ENCODE data around the gene HHATL. TPM values are rescaled to one million over a fixed set of nuclear protein-coding genes. Genes with fewer than 3 reads are reported as not detected.

HHATL gene
- total RNA-seq, 2 donors from 2014 or later, result not detected

- no peak overlapping the region for H3K4me3 Mint-ChIP-seq
- H3K9me3 ChIP-seq (ENCODE audit: control insufficient read depth, low read length, poor library complexity, severe bottlenecking), result no peaks in the 10 kb centered on the region
- peaks cover 8% of the 10 kb centered on the region for H3K4me1 Mint-ChIP-seq
- H3K27me3 Mint-ChIP-seq, result no peaks in the 10 kb centered on the region
- ATAC-seq, result no peak
- H3K27ac Mint-ChIP-seq, result no peak overlapping the region
- H3K36me3 Mint-ChIP-seq (ENCODE audit: low read depth), result no peaks in the 10 kb centered on the region
- DNase-seq, result no peak
Observed at GRCh38 chr3:42742259-42742658, 39.7 kb upstream of the HHATL start.

- DNase-seq, result no peak
Observed at GRCh38 chr3:42741796-42742195, 39.2 kb upstream of the HHATL start.

GRCh38 chr3:42739401-42740158 lies 37.0 kb upstream of the HHATL start:
- ATAC-seq, result no peak
- Mint-ChIP-seq H3K4me3 (no peak overlapping the region), H3K4me1 (peaks cover 4% of the 10 kb centered on the region), H3K36me3 (ENCODE audit: low read depth) (no peaks in the 10 kb centered on the region), H3K27ac (peak overlapping the region; percentile 37), H3K27me3 (no peaks in the 10 kb centered on the region)
- no peak for DNase-seq
- no peaks in the 10 kb centered on the region for H3K9me3 ChIP-seq (ENCODE audit: control insufficient read depth, low read length, poor library complexity, severe bottlenecking)

More at GRCh38 chr3:42741796-42742195, 39.2 kb upstream of the HHATL start:
- no peaks in the 10 kb centered on the region for H3K9me3 ChIP-seq (ENCODE audit: control insufficient read depth, low read length, poor library complexity, severe bottlenecking)
- Mint-ChIP-seq H3K4me1 (peaks cover 5% of the 10 kb centered on the region), H3K4me3 (no peak overlapping the region), H3K27me3 (no peaks in the 10 kb centered on the region), H3K27ac (no peak overlapping the region), H3K36me3 (ENCODE audit: low read depth) (no peaks in the 10 kb centered on the region)
- ATAC-seq, result no peak

GRCh38 chr3:42736531-42736930 lies 33.9 kb upstream of the HHATL start:
- DNase-seq (no peak), ATAC-seq (no peak)
- no peaks in the 10 kb centered on the region for H3K27me3 Mint-ChIP-seq
- no peaks in the 10 kb centered on the region for H3K36me3 Mint-ChIP-seq (ENCODE audit: low read depth)
- H3K9me3 ChIP-seq (ENCODE audit: control insufficient read depth, low read length, poor library complexity, severe bottlenecking), result no peaks in the 10 kb centered on the region
- no peak overlapping the region for H3K4me3 Mint-ChIP-seq
- H3K4me1 Mint-ChIP-seq, result peaks cover 2% of the 10 kb centered on the region
- H3K27ac Mint-ChIP-seq, result no peak overlapping the region

- H3K27me3 Mint-ChIP-seq, result no peaks in the 10 kb centered on the region
- H3K4me1 Mint-ChIP-seq, result peaks cover 2% of the 10 kb centered on the region
- no peak overlapping the region for H3K4me3 Mint-ChIP-seq
- no peaks in the 10 kb centered on the region for H3K36me3 Mint-ChIP-seq (ENCODE audit: low read depth)
- no peaks in the 10 kb centered on the region for H3K9me3 ChIP-seq (ENCODE audit: control insufficient read depth, low read length, poor library complexity, severe bottlenecking)
- no peak for ATAC-seq
- no peak for DNase-seq
- H3K27ac Mint-ChIP-seq, result no peak overlapping the region
Observed at GRCh38 chr3:42736081-42736480, 33.5 kb upstream of the HHATL start.

- Mint-ChIP-seq H3K27me3 (no peaks in the 10 kb centered on the region), H3K4me3 (no peak overlapping the region), H3K4me1 (peaks cover 2% of the 10 kb centered on the region), H3K27ac (no peak overlapping the region), H3K36me3 (ENCODE audit: low read depth) (no peaks in the 10 kb centered on the region)
- DNase-seq (no peak), ATAC-seq (no peak)
- no peaks in the 10 kb centered on the region for H3K9me3 ChIP-seq (ENCODE audit: control insufficient read depth, low read length, poor library complexity, severe bottlenecking)
Observed at GRCh38 chr3:42735615-42736014, 33.0 kb upstream of the HHATL start.

GRCh38 chr3:42735019-42735418 lies 32.4 kb upstream of the HHATL start:
- H3K9me3 ChIP-seq (ENCODE audit: control insufficient read depth, low read length, poor library complexity, severe bottlenecking), result no peaks in the 10 kb centered on the region
- Mint-ChIP-seq H3K36me3 (ENCODE audit: low read depth) (no peaks in the 10 kb centered on the region), H3K27ac (no peak overlapping the region), H3K27me3 (no peaks in the 10 kb centered on the region), H3K4me1 (peaks cover 2% of the 10 kb centered on the region), H3K4me3 (no peak overlapping the region)
- DNase-seq, result no peak
- ATAC-seq, result no peak

- Mint-ChIP-seq H3K27me3 (no peaks in the 10 kb centered on the region), H3K36me3 (ENCODE audit: low read depth) (no peaks in the 10 kb centered on the region), H3K4me1 (peaks cover 2% of the 10 kb centered on the region), H3K4me3 (no peak overlapping the region), H3K27ac (no peak overlapping the region)
- no peaks in the 10 kb centered on the region for H3K9me3 ChIP-seq (ENCODE audit: control insufficient read depth, low read length, poor library complexity, severe bottlenecking)
- no peak for ATAC-seq
- DNase-seq, result no peak
Observed at GRCh38 chr3:42734263-42734860, 31.8 kb upstream of the HHATL start.

GRCh38 chr3:42733501-42734262 lies 31.1 kb upstream of the HHATL start:
- DNase-seq, result no peak
- peaks cover 2% of the 10 kb centered on the region for H3K4me1 Mint-ChIP-seq
- H3K27me3 Mint-ChIP-seq, result no peaks in the 10 kb centered on the region
- no peak for ATAC-seq
- no peak overlapping the region for H3K4me3 Mint-ChIP-seq
- H3K9me3 ChIP-seq (ENCODE audit: control insufficient read depth, low read length, poor library complexity, severe bottlenecking), result no peaks in the 10 kb centered on the region
- no peak overlapping the region for H3K27ac Mint-ChIP-seq
- H3K36me3 Mint-ChIP-seq (ENCODE audit: low read depth), result no peaks in the 10 kb centered on the region

GRCh38 chr3:42732829-42733459 lies 30.3 kb upstream of the HHATL start:
- no peak overlapping the region for H3K27ac Mint-ChIP-seq
- no peaks in the 10 kb centered on the region for H3K36me3 Mint-ChIP-seq (ENCODE audit: low read depth)
- no peak for ATAC-seq
- peaks cover 2% of the 10 kb centered on the region for H3K4me1 Mint-ChIP-seq
- H3K27me3 Mint-ChIP-seq, result no peaks in the 10 kb centered on the region
- no peak for DNase-seq
- H3K9me3 ChIP-seq (ENCODE audit: control insufficient read depth, low read length, poor library complexity, severe bottlenecking), result no peaks in the 10 kb centered on the region
- no peak overlapping the region for H3K4me3 Mint-ChIP-seq

- no peaks in the 10 kb centered on the region for H3K9me3 ChIP-seq (ENCODE audit: control insufficient read depth, low read length, poor library complexity, severe bottlenecking)
- H3K4me3 Mint-ChIP-seq, result no peak overlapping the region
- no peak overlapping the region for H3K27ac Mint-ChIP-seq
- no peak for DNase-seq
- H3K36me3 Mint-ChIP-seq (ENCODE audit: low read depth), result no peaks in the 10 kb centered on the region
- ATAC-seq, result no peak
- H3K4me1 Mint-ChIP-seq, result peaks cover 3% of the 10 kb centered on the region
- H3K27me3 Mint-ChIP-seq, result no peaks in the 10 kb centered on the region
Observed at GRCh38 chr3:42732196-42732828, 29.7 kb upstream of the HHATL start.

- DNase-seq, result no peak
- Mint-ChIP-seq H3K4me3 (no peak overlapping the region), H3K27ac (no peak overlapping the region), H3K36me3 (ENCODE audit: low read depth) (no peaks in the 10 kb centered on the region), H3K4me1 (peaks cover 4% of the 10 kb centered on the region), H3K27me3 (no peaks in the 10 kb centered on the region)
- no peak for ATAC-seq
- H3K9me3 ChIP-seq (ENCODE audit: control insufficient read depth, low read length, poor library complexity, severe bottlenecking), result no peaks in the 10 kb centered on the region
Observed at GRCh38 chr3:42731476-42732195, 29.0 kb upstream of the HHATL start.
